ENCODE measurements around the gene RXRG.

GRCh38 chr1:165418195-165418594 is 26.7 kb downstream of the RXRG start:
- no peak for TF ChIP-seq CTCF (IDR thresholded peaks at IDR 0.05 in 2 of 3, conservative IDR thresholded peaks at IDR 0.05 in 1 of 3; ENCODE audit: insufficient read depth in 2 of 3, low read depth in 1 of 3, low read length in 3 of 3)
- TF ChIP-seq SP1 (CRISPR knock-in tag; IDR thresholded peaks at IDR 0.05) = no peak
- no peak for TF ChIP-seq HDAC6 (IDR thresholded peaks at IDR 0.05; ENCODE audit: low read depth, low read length)
- TF ChIP-seq PTBP1 (IDR thresholded peaks at IDR 0.05; ENCODE audit: low read depth, low read length) = no peak
- TF ChIP-seq KDM1A (IDR thresholded peaks at IDR 0.05) = no peak
- TF ChIP-seq FOXK2 (conservative IDR thresholded peaks at IDR 0.05 in 1 of 2, IDR thresholded peaks at IDR 0.05 in 1 of 2; ENCODE audit: low read depth in 2 of 2) = no peak
- TF ChIP-seq ATF4 (CRISPR knock-in tag; IDR thresholded peaks at IDR 0.05) = no peak
- no peak for TF ChIP-seq AFF4 (CRISPR knock-in tag; IDR thresholded peaks at IDR 0.05)
- no peak for TF ChIP-seq EP300 (IDR thresholded peaks at IDR 0.05; ENCODE audit: low read length)
- no peak for TF ChIP-seq JUND (IDR thresholded peaks at IDR 0.05; ENCODE audit: borderline replicate concordance, low read depth, low read length)
- no peak for TF ChIP-seq JUND (tag; IDR thresholded peaks at IDR 0.05; ENCODE audit: borderline replicate concordance, low read depth, low read length)
- no peak for TF ChIP-seq ZBTB7A (IDR thresholded peaks at IDR 0.05; ENCODE audit: borderline replicate concordance, control insufficient read depth, low read depth, low read length)
- TF ChIP-seq RAD21 (CRISPR knock-in tag; conservative IDR thresholded peaks at IDR 0.05 in 1 of 2, IDR thresholded peaks at IDR 0.05 in 1 of 2) = no peak
- TF ChIP-seq PHTF2 (CRISPR knock-in tag; IDR thresholded peaks at IDR 0.05) = no peak
